Measurements from ENCODE around the gene IRF2BP1. TPM values are rescaled to one million over a fixed set of nuclear protein-coding genes. Genes with fewer than 3 reads are reported as not detected.

The IRF2BP1 gene
- total RNA-seq, 3 donors from 2014 or later (not counting 1 experiment from before 2014, with no cell fraction given): 16.1 to 20.3 (median 19.6) TPM

GRCh38 chr19:45879971-45880370 is 6.0 kb downstream of the IRF2BP1 start:
- peaks cover 6 to 32% of the 10 kb centered on the region in 2 donors for H3K4me1 Mint-ChIP-seq
- ATAC-seq (no peak), DNase-seq (no peak)
- H3K27ac ChIP-seq (ENCODE audit: low read length): no peak overlapping the region
- H3K36me3 ChIP-seq (ENCODE audit: control insufficient read depth, insufficient read depth, low read length): no peaks in the 10 kb centered on the region
- TF ChIP-seq, protein P1, sequence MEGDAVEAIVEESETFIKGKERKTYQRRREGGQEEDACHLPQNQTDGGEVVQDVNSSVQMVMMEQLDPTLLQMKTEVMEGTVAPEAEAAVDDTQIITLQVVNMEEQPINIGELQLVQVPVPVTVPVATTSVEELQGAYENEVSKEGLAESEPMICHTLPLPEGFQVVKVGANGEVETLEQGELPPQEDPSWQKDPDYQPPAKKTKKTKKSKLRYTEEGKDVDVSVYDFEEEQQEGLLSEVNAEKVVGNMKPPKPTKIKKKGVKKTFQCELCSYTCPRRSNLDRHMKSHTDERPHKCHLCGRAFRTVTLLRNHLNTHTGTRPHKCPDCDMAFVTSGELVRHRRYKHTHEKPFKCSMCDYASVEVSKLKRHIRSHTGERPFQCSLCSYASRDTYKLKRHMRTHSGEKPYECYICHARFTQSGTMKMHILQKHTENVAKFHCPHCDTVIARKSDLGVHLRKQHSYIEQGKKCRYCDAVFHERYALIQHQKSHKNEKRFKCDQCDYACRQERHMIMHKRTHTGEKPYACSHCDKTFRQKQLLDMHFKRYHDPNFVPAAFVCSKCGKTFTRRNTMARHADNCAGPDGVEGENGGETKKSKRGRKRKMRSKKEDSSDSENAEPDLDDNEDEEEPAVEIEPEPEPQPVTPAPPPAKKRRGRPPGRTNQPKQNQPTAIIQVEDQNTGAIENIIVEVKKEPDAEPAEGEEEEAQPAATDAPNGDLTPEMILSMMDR (IDR thresholded peaks at IDR 0.05): no peak
- intact Hi-C loops (cut with micrococcal nuclease): no loop called here
- H3K27ac Mint-ChIP-seq: no peak overlapping the region
- 89% methylated on average over 2 of the region's 2 CpGs for WGBS (ENCODE audit: insufficient coverage)
- H3K4me3 Mint-ChIP-seq: no peak overlapping the region
- H3K9me3 Mint-ChIP-seq: no peaks in the 10 kb centered on the region
- peaks cover 0 to 24% of the 10 kb centered on the region in 2 donors for H3K27me3 Mint-ChIP-seq (ENCODE audit: low read depth in 2 of 2)
- no peak overlapping the region for H3K4me3 ChIP-seq (ENCODE audit: low read length)
- H3K27me3 ChIP-seq (ENCODE audit: control insufficient read depth, insufficient read depth, low read length): no peaks in the 10 kb centered on the region
- peaks cover 37% of the 10 kb centered on the region for H3K4me1 ChIP-seq (ENCODE audit: control insufficient read depth, insufficient read depth, low read length)
- H3K36me3 Mint-ChIP-seq: no peaks in the 10 kb centered on the region
- H3K9me3 ChIP-seq (ENCODE audit: control insufficient read depth, insufficient read depth, low read length): no peaks in the 10 kb centered on the region

DNA sequence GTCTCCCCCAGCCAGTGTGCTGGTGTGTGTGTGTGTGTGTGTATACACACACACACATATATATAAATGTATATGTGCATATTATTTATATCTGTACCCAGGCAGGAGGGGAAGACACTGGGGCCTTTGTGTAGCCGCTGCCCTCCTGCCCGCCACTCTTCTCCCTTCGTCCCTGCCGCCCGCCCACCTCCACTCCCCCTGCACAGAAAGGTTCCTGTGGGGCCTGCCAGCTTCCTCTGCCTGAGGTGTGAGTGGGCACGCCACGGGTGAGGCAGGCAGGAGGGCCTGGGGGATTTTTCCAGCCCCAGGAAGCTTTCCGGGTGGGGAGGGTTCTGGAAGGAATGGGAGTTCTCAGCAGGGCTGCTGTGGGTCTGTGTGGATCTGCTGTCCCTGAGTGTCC is 6.9 kb downstream of the IRF2BP1 start:
- Mint-ChIP-seq H3K4me1 (peaks cover 6 to 30% of the 10 kb centered on the region in 2 donors), H3K27me3 (ENCODE audit: low read depth in 2 of 2) (peaks cover 0 to 28% of the 10 kb centered on the region in 2 donors), H3K36me3 (no peaks in the 10 kb centered on the region), H3K27ac (peak overlapping the region in 1 of 2 donors; percentile 1), H3K4me3 (no peak overlapping the region), H3K9me3 (no peaks in the 10 kb centered on the region)
- WGBS (ENCODE audit: insufficient coverage): 50% methylated on average over 8 of the region's 8 CpGs
- peaks cover 31% of the 10 kb centered on the region for H3K4me1 ChIP-seq (ENCODE audit: control insufficient read depth, insufficient read depth, low read length)
- no peaks in the 10 kb centered on the region for H3K36me3 ChIP-seq (ENCODE audit: control insufficient read depth, insufficient read depth, low read length)
- no peak overlapping the region for H3K4me3 ChIP-seq (ENCODE audit: low read length)
- ATAC-seq (no peak), DNase-seq (no peak)
- H3K27ac ChIP-seq (ENCODE audit: low read length): no peak overlapping the region
- TF ChIP-seq, protein P1 (IDR thresholded peaks at IDR 0.05): no peak
- H3K9me3 ChIP-seq (ENCODE audit: control insufficient read depth, insufficient read depth, low read length): no peaks in the 10 kb centered on the region
- intact Hi-C loops (cut with micrococcal nuclease): no loop called here
- no peaks in the 10 kb centered on the region for H3K27me3 ChIP-seq (ENCODE audit: control insufficient read depth, insufficient read depth, low read length)

- H3K36me3 ChIP-seq (ENCODE audit: control insufficient read depth, insufficient read depth, low read length): no peaks in the 10 kb centered on the region
- Mint-ChIP-seq H3K27me3 (ENCODE audit: low read depth in 2 of 2) (peaks cover 0 to 28% of the 10 kb centered on the region in 2 donors), H3K4me1 (peaks cover 2 to 23% of the 10 kb centered on the region in 2 donors), H3K9me3 (no peaks in the 10 kb centered on the region), H3K27ac (peak overlapping the region in 1 of 2 donors; percentile 1), H3K4me3 (no peak overlapping the region), H3K36me3 (no peaks in the 10 kb centered on the region)
- no peak overlapping the region for H3K4me3 ChIP-seq (ENCODE audit: low read length)
- H3K27me3 ChIP-seq (ENCODE audit: control insufficient read depth, insufficient read depth, low read length): no peaks in the 10 kb centered on the region
- 69% methylated on average over 11 of the region's 11 CpGs for WGBS (ENCODE audit: insufficient coverage)
- H3K9me3 ChIP-seq (ENCODE audit: control insufficient read depth, insufficient read depth, low read length): no peaks in the 10 kb centered on the region
- peaks cover 23% of the 10 kb centered on the region for H3K4me1 ChIP-seq (ENCODE audit: control insufficient read depth, insufficient read depth, low read length)
- H3K27ac ChIP-seq (ENCODE audit: low read length): no peak overlapping the region
- intact Hi-C loops (cut with micrococcal nuclease): no loop called here
- TF ChIP-seq, protein P1 (IDR thresholded peaks at IDR 0.05): no peak
- no peak for DNase-seq
- ATAC-seq: peak in 2 of 3 donors; percentile 3 to 28
Measured at GRCh38 chr19:45878043-45878794, 7.7 kb downstream of the IRF2BP1 start.

Data from natural killer cell (primary cell).